HG03457 (cell line): Measurements from ENCODE around the gene MIB2.
"Not testable (repeated sequence)": the region's sequence is repeated elsewhere in the genome, so short reads cannot be mapped to it uniquely, and the experiment has no call there.

Experiments
- ATAC-seq: cut with Tn5 transposase; IDR thresholded peaks from one replicate; pipeline ENCODE4 v1.9.1; 2021; ENCODE audit warnings: moderate number of reproducible peaks; ENCODE audit not compliant: unreplicated experiment

MIB2 gene

GRCh38 chr1:1646326-1646725 lies 31.0 kb downstream of the MIB2 start:
- not testable (repeated sequence) for ATAC-seq

GRCh38 chr1:1647567-1648241 lies 32.4 kb downstream of the MIB2 start:
- ATAC-seq, result not testable (repeated sequence)

GRCh38 chr1:1648265-1648664 lies 33.0 kb downstream of the MIB2 start:
- ATAC-seq, result not testable (repeated sequence)

GRCh38 chr1:1658583-1659549 lies 43.6 kb downstream of the MIB2 start, which contains the start of gene CDK11B:
Gene CDK11B, minus strand, starts transcription at chr1:1659004. Its CDS starts 1,519 bp downstream, at chr1:1657485.
- peak; percentile 58 for ATAC-seq

GRCh38 chr1:1662392-1662791 lies 47.1 kb downstream of the MIB2 start:
- not testable (repeated sequence) for ATAC-seq

- ATAC-seq, result not testable (repeated sequence)
Observed at GRCh38 chr1:1662830-1663560, 47.7 kb downstream of the MIB2 start.

GRCh38 chr1:1664318-1664717 lies 49.0 kb downstream of the MIB2 start:
- not testable (repeated sequence) for ATAC-seq

- no peak for ATAC-seq
Observed at GRCh38 chr1:1664941-1665814, 49.9 kb downstream of the MIB2 start.

GRCh38 chr1:1665815-1666251 lies 50.5 kb downstream of the MIB2 start:
- ATAC-seq, result no peak

GRCh38 chr1:1666526-1666925 lies 51.2 kb downstream of the MIB2 start:
- no peak for ATAC-seq

- no peak for ATAC-seq
Observed at GRCh38 chr1:1669468-1670440, 54.5 kb downstream of the MIB2 start.

GRCh38 chr1:1670866-1671265 lies 55.6 kb downstream of the MIB2 start:
- no peak for ATAC-seq

- ATAC-seq, result no peak
Observed at GRCh38 chr1:1671365-1672119, 56.2 kb downstream of the MIB2 start.

GRCh38 chr1:1672181-1672965 lies 57.1 kb downstream of the MIB2 start:
- ATAC-seq, result no peak

- not testable (repeated sequence) for ATAC-seq
Observed at GRCh38 chr1:1674806-1675205, 59.5 kb downstream of the MIB2 start.

- not testable (repeated sequence) for ATAC-seq
Observed at GRCh38 chr1:1675218-1675617, 59.9 kb downstream of the MIB2 start.

- ATAC-seq, result not testable (repeated sequence)
Observed at GRCh38 chr1:1676087-1676486, 60.8 kb downstream of the MIB2 start.
